HCT116 (cell line): ENCODE data around the gene DTNB. TPM values are rescaled to one million over a fixed set of nuclear protein-coding genes. Genes with fewer than 3 reads are reported as not detected.

Experiments
- ATAC-seq: fragments of 200-7000 bp; cut with Tn5 transposase; 2 replicates; pipeline ENCODE4 v1.9.1; 2020; ENCODE audit warnings: mild to moderate bottlenecking, moderate library complexity
- BruUV-seq: library from RNA; stranded (reverse); fragments of 400-500 nt; replicated peaks from 2 replicates; lab custom pipeline; 2021; lab: Mats Ljungman, UMichigan
- CTCF ChIA-PET: fragments of 300-600 bp; sonication (Branson Sonifier 250); formaldehyde crosslinking; loops from one replicate; lab custom pipeline; 2021; ENCODE audit warnings: antibody characterized with exemption; lab: Charles Lee
- POLR2A ChIA-PET: fragments of 300-600, 350-600 bp; sonication (Branson Sonifier 250); formaldehyde crosslinking; loops from one replicate; lab custom pipeline; 2021; ENCODE audit warnings: antibody characterized with exemption; lab: Charles Lee
- RAD21 ChIA-PET, 2 experiments: fragments of 300-600 bp; sonication (Branson Sonifier 250); formaldehyde crosslinking; loops; one replicate each; lab custom pipeline; 2023; ENCODE audit warnings: low total read pairs in 2 of 2; ENCODE audit not compliant: uncharacterized antibody in 2 of 2, unreplicated experiment in 2 of 2, low non-redundant PET in 1 of 2; lab: Charles Lee
- DNase-seq: peaks from one replicate; pipeline ENCODE4 v3.0.0-alpha.2; 2010; ENCODE audit warnings: low read depth, low spot score
- H2AFZ ChIP-seq: fragments of 200-600 bp; shearing (Covaris generic), sonication (generic); 2 replicates; pipeline ENCODE4 v1.6.1; 2017; ENCODE audit warnings: low read depth, mixed run types, mixed read lengths, antibody characterized with exemption, low read length; ENCODE audit not compliant: poor library complexity, severe bottlenecking
- H3K27ac ChIP-seq: 2 replicates; pipeline ENCODE4 v1.5.1; 2012; ENCODE audit warnings: low read depth, low read length
- H3K27me3 ChIP-seq: fragments of 200-600 bp; sonication (generic); 2 replicates; pipeline ENCODE4 v1.6.1; 2016; ENCODE audit warnings: mixed run types, low read length, mixed read lengths; ENCODE audit not compliant: insufficient read depth
- H3K36me3 ChIP-seq, 2 experiments: fragments of 200-500 bp in 1 of 2; fragments of 200-600 bp in 1 of 2; sonication (Bioruptor generic) in 1 of 2; sonication (generic) in 1 of 2; 2 replicates each; pipeline versions ENCODE4 v1.5.1 to v1.6.1; 2014 to 2016; ENCODE audit warnings: low read length in 2 of 2, inconsistent platforms in 1 of 2, mixed read lengths in 1 of 2, mixed run types in 1 of 2; ENCODE audit not compliant: insufficient read depth in 2 of 2, control insufficient read depth in 1 of 2
- H3K4me1 ChIP-seq, 2 experiments: fragments of 200-600 bp in 1 of 2; sonication (generic) in 1 of 2; 2 replicates each; pipeline versions ENCODE4 v1.5.1 to v1.6.1; 2012 to 2017; ENCODE audit warnings: low read length in 2 of 2, inconsistent platforms in 1 of 2, mild to moderate bottlenecking in 1 of 2, mixed read lengths in 1 of 2, mixed run types in 1 of 2, moderate library complexity in 1 of 2; ENCODE audit not compliant: insufficient read depth in 2 of 2, control insufficient read depth in 1 of 2
- H3K4me2 ChIP-seq: fragments of 200-600 bp; sonication (generic); 2 replicates; pipeline ENCODE4 v1.6.1; 2017; ENCODE audit warnings: mixed run types, low read length, mixed read lengths
- H3K4me3 ChIP-seq, 2 experiments: fragments of 200-600 bp in 1 of 2; sonication (generic) in 1 of 2; replicated peaks in 1 of 2; 2 replicates each; pipeline ENCODE4 v1.5.1; 2011 to 2016; ENCODE audit warnings: low read length in 2 of 2, control low read depth in 1 of 2, low read depth in 1 of 2, mild to moderate bottlenecking in 1 of 2, mixed read lengths in 1 of 2, mixed run types in 1 of 2
- H3K79me2 ChIP-seq: fragments of 200-600 bp; sonication (generic); 2 replicates; pipeline ENCODE4 v1.6.1; 2017; ENCODE audit warnings: mild to moderate bottlenecking, mixed run types, low read length, moderate library complexity, mixed read lengths; ENCODE audit not compliant: insufficient read depth
- H3K9ac ChIP-seq: fragments of 200-600 bp; sonication (generic); 2 replicates; pipeline ENCODE4 v1.6.1; 2016; ENCODE audit warnings: low read length, mixed read lengths
- H3K9me2 ChIP-seq: fragments of 200-600 bp; sonication (generic), shearing (Covaris generic); 2 replicates; pipeline ENCODE4 v1.6.1; 2017; ENCODE audit warnings: mixed run types, mild to moderate bottlenecking, moderate library complexity; ENCODE audit not compliant: insufficient read depth
- H3K9me3 ChIP-seq, 2 experiments: fragments of 200-500 bp in 1 of 2; fragments of 200-600 bp in 1 of 2; sonication (Bioruptor generic) in 1 of 2; sonication (generic) in 1 of 2; 2 replicates each; pipeline ENCODE4 v1.6.1; 2014 to 2017; ENCODE audit warnings: low read length in 2 of 2, mixed read lengths in 2 of 2, inconsistent platforms in 1 of 2, low read depth in 1 of 2, mild to moderate bottlenecking in 1 of 2, mixed run types in 1 of 2, moderate library complexity in 1 of 2; ENCODE audit not compliant: control insufficient read depth in 1 of 2, insufficient read depth in 1 of 2
- H4K20me1 ChIP-seq: fragments of 200-600 bp; sonication (generic), shearing (Covaris generic); 2 replicates; pipeline ENCODE4 v1.6.1; 2017; ENCODE audit warnings: mixed run types, mild to moderate bottlenecking, moderate library complexity; ENCODE audit not compliant: insufficient read depth
- CBX3 ChIP-seq: IDR thresholded peaks from 2 replicates; pipeline ENCODE4 v1.6.1; 2012; ENCODE audit warnings: low read depth
- CEBPB ChIP-seq: IDR thresholded peaks from 2 replicates; pipeline ENCODE4 v1.6.1; 2012; ENCODE audit warnings: low read depth
- EGR1 ChIP-seq: IDR thresholded peaks from 2 replicates; pipeline ENCODE4 v1.6.1; 2012; ENCODE audit warnings: low read depth
- EZH2phosphoT487 ChIP-seq: fragments of 200-600 bp; IDR thresholded peaks from 2 replicates; pipeline ENCODE4 v1.6.1; 2018; ENCODE audit warnings: antibody characterized with exemption, borderline replicate concordance
- FOSL1 ChIP-seq: IDR thresholded peaks from 2 replicates; pipeline ENCODE4 v1.6.1; 2012; ENCODE audit warnings: low read depth
- JUND ChIP-seq: IDR thresholded peaks from 2 replicates; pipeline ENCODE4 v1.6.1; 2012
- POLR2AphosphoS5 ChIP-seq: IDR thresholded peaks from 2 replicates; pipeline ENCODE4 v1.6.1; 2011; ENCODE audit warnings: mild to moderate bottlenecking, low read depth, low read length, moderate library complexity
- RAD21 ChIP-seq: IDR thresholded peaks from 2 replicates; pipeline ENCODE4 v1.6.1; 2012; ENCODE audit warnings: low read depth, mild to moderate bottlenecking
- SIN3A ChIP-seq: IDR thresholded peaks from 2 replicates; pipeline ENCODE4 v1.6.1; 2012; ENCODE audit warnings: low read depth
- TCF7L2 ChIP-seq: IDR thresholded peaks from 2 replicates; pipeline ENCODE4 v1.7.0; 2011; ENCODE audit warnings: borderline replicate concordance, inconsistent platforms; ENCODE audit not compliant: insufficient read depth, insufficient read length; ENCODE audit errors: extremely low read depth
- YY1 ChIP-seq: IDR thresholded peaks from 2 replicates; pipeline ENCODE4 v1.6.1; 2011; ENCODE audit warnings: low read length, low read depth, moderate library complexity, mild to moderate bottlenecking; ENCODE audit not compliant: insufficient replicate concordance; ENCODE audit errors: extremely low read depth
- ZFX ChIP-seq: fragments of 450-650 bp; IDR thresholded peaks from 2 replicates; pipeline ENCODE4 v1.6.1; 2017
- ZNF274 ChIP-seq: fragments of 200-500 bp; sonication (Bioruptor generic); IDR thresholded peaks from 2 replicates; pipeline ENCODE4 v1.6.1; 2014; ENCODE audit warnings: mild to moderate bottlenecking, low read depth, low read length, inconsistent platforms
- intact Hi-C: fragments of 100-400 bp; cut with micrococcal nuclease; formaldehyde crosslinking; loops from 2 replicates; pipeline ENCODE4 v1.10.0; 2022
- total RNA-seq: library from RNA; stranded (reverse); gene quantifications from one replicate; pipeline ENCODE4 v1.2.1, GENCODE V29; 2021; ENCODE audit not compliant: unreplicated experiment
- TF ChIP-seq, protein P1 (sequence below), 3 experiments: fragments of 200-600 bp in 1 of 3; sonication (generic) in 1 of 3; IDR thresholded peaks in 2 of 3; conservative IDR thresholded peaks in 1 of 3; 2 replicates each; pipeline ENCODE4 v1.5.1; 2012 to 2017; ENCODE audit warnings: low read depth in 2 of 3, low read length in 2 of 3, antibody characterized with exemption in 1 of 3, borderline replicate concordance in 1 of 3, control low read depth in 1 of 3, mild to moderate bottlenecking in 1 of 3, mixed read lengths in 1 of 3, mixed run types in 1 of 3, moderate library complexity in 1 of 3; ENCODE audit not compliant: insufficient read depth in 1 of 3
- TF ChIP-seq, protein P2 (sequence below): IDR thresholded peaks from 2 replicates; pipeline ENCODE4 v1.6.1; 2012
- TF ChIP-seq, protein P3 (sequence below): IDR thresholded peaks from 2 replicates; pipeline ENCODE4 v1.6.1; 2011; ENCODE audit warnings: mild to moderate bottlenecking, low read length, moderate library complexity; ENCODE audit not compliant: insufficient replicate concordance; ENCODE audit errors: extremely low read depth
- TF ChIP-seq, protein P4 (sequence below): IDR thresholded peaks from 2 replicates; pipeline ENCODE4 v1.6.1; 2012

The DTNB gene
- total RNA-seq, 1 experiment from 2014 or later, result 30.2 TPM

DNA sequence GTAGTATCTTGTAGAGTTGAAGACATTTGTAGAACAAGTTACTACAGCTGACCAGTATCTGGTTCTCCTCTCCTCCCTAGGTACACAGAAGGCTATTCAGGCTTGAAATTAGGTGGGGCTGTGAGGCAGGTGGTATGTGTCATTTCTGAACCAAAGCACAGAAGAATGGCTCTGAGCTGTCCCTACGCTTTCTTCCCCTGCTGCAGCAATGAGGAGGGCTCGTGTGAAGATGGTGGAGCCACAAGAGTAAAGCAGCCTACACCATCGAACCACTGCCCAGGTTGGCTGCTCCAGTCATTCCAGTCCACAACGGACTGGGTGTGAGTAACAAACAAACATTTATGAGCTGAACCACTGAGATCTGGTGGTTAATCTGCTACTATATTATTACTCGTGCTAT is 148.9 kb downstream of the DTNB start:
- POLR2A ChIA-PET, result interaction anchor here (0.6 kb wide), 1 partner anchor 210 kb away, joined by 4 read pairs; no protein-coding TSS in a partner anchor
- intact Hi-C loops, result loop anchor here (10.0 kb wide), 1 partner anchor 360 kb away; the partner anchor contains the start of gene POMC
- BruUV-seq, result no TSS peak
- ATAC-seq (no peak), DNase-seq (no peak)
- H3K36me3 ChIP-seq, result no peaks in the 10 kb centered on the region
- H2AFZ ChIP-seq, result no peak overlapping the region
- no peaks in the 10 kb centered on the region for H4K20me1 ChIP-seq
- H3K4me2 ChIP-seq, result no peak overlapping the region
- H3K4me3 ChIP-seq, result no peak overlapping the region
- H3K27me3 ChIP-seq, result no peaks in the 10 kb centered on the region
- H3K9ac ChIP-seq, result no peak overlapping the region
- no peaks in the 10 kb centered on the region for H3K9me2 ChIP-seq
- RAD21 ChIA-PET, result no interaction called here
- H3K4me1 ChIP-seq, result peaks cover 0 to 5% of the 10 kb centered on the region in 2 experiments; a peak in 2 of 4 replicates
- H3K9me3 ChIP-seq, result no peaks in the 10 kb centered on the region
- CTCF ChIA-PET, result interaction anchor here (1.0 kb wide), 1 partner anchor 140 kb away, joined by 3 read pairs; no protein-coding TSS in a partner anchor
- TF ChIP-seq ZFX, result no peak
- TF ChIP-seq FOSL1, result no peak
- TF ChIP-seq EGR1, result no peak
- TF ChIP-seq RAD21, result no peak
- no peak for TF ChIP-seq SIN3A
- no peak for TF ChIP-seq CBX3
- no peak for TF ChIP-seq TCF7L2
- TF ChIP-seq, protein P1, sequence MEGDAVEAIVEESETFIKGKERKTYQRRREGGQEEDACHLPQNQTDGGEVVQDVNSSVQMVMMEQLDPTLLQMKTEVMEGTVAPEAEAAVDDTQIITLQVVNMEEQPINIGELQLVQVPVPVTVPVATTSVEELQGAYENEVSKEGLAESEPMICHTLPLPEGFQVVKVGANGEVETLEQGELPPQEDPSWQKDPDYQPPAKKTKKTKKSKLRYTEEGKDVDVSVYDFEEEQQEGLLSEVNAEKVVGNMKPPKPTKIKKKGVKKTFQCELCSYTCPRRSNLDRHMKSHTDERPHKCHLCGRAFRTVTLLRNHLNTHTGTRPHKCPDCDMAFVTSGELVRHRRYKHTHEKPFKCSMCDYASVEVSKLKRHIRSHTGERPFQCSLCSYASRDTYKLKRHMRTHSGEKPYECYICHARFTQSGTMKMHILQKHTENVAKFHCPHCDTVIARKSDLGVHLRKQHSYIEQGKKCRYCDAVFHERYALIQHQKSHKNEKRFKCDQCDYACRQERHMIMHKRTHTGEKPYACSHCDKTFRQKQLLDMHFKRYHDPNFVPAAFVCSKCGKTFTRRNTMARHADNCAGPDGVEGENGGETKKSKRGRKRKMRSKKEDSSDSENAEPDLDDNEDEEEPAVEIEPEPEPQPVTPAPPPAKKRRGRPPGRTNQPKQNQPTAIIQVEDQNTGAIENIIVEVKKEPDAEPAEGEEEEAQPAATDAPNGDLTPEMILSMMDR (IDR thresholded peaks at IDR 0.05 in 2 of 3, conservative IDR thresholded peaks at IDR 0.05 in 1 of 3; ENCODE audit: borderline replicate concordance in 1 of 3, insufficient read depth in 1 of 3, low read depth in 2 of 3, low read length in 2 of 3), result no peak
- no peak for TF ChIP-seq JUND
- no peak for TF ChIP-seq POLR2AphosphoS5
- no peak for TF ChIP-seq ZNF274
- no peak for TF ChIP-seq CEBPB
- TF ChIP-seq, protein P2, sequence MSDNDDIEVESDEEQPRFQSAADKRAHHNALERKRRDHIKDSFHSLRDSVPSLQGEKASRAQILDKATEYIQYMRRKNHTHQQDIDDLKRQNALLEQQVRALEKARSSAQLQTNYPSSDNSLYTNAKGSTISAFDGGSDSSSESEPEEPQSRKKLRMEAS, result no peak
- TF ChIP-seq, protein P3, sequence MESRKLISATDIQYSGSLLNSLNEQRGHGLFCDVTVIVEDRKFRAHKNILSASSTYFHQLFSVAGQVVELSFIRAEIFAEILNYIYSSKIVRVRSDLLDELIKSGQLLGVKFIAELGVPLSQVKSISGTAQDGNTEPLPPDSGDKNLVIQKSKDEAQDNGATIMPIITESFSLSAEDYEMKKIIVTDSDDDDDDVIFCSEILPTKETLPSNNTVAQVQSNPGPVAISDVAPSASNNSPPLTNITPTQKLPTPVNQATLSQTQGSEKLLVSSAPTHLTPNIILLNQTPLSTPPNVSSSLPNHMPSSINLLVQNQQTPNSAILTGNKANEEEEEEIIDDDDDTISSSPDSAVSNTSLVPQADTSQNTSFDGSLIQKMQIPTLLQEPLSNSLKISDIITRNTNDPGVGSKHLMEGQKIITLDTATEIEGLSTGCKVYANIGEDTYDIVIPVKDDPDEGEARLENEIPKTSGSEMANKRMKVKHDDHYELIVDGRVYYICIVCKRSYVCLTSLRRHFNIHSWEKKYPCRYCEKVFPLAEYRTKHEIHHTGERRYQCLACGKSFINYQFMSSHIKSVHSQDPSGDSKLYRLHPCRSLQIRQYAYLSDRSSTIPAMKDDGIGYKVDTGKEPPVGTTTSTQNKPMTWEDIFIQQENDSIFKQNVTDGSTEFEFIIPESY, result no peak
- no peak for TF ChIP-seq EZH2phosphoT487
- no peak for TF ChIP-seq YY1
- TF ChIP-seq, protein P4, sequence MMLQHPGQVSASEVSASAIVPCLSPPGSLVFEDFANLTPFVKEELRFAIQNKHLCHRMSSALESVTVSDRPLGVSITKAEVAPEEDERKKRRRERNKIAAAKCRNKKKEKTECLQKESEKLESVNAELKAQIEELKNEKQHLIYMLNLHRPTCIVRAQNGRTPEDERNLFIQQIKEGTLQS, result no peak
- H3K79me2 ChIP-seq, result no peaks in the 10 kb centered on the region
- H3K27ac ChIP-seq, result no peak overlapping the region
